H9 (cell line): ENCODE results near the gene IL17F. TPM values are rescaled to one million over a fixed set of nuclear protein-coding genes. Genes with fewer than 3 reads are reported as not detected.

Source experiments
- DNase-seq: peaks from one replicate; pipeline ENCODE4 v3.0.0-alpha.2; 2017
- H2AFZ ChIP-seq: one replicate; pipeline ENCODE4 v1.6.1; 2013; ENCODE audit warnings: mild to moderate bottlenecking, low read length, control low read depth, moderate library complexity
- H2AK5ac ChIP-seq: 2 replicates; pipeline ENCODE4 v1.6.1; 2013; ENCODE audit warnings: low read length, control low read depth, mixed read lengths; ENCODE audit not compliant: insufficient read length
- H2BK120ac ChIP-seq: one replicate; pipeline ENCODE4 v1.6.1; 2013; ENCODE audit warnings: low read depth, mild to moderate bottlenecking, low read length, control low read depth, inconsistent platforms; ENCODE audit not compliant: poor library complexity, severe bottlenecking
- H2BK12ac ChIP-seq: 2 replicates; pipeline ENCODE4 v1.6.1; 2013; ENCODE audit warnings: low read length, control low read depth, mixed read lengths, low read depth; ENCODE audit not compliant: insufficient read length
- H2BK15ac ChIP-seq: 2 replicates; pipeline ENCODE4 v1.6.1; 2013; ENCODE audit warnings: low read depth, low read length, control low read depth
- H2BK20ac ChIP-seq: one replicate; pipeline ENCODE4 v1.6.1; 2013; ENCODE audit warnings: low read depth, mild to moderate bottlenecking, low read length, control low read depth, inconsistent platforms; ENCODE audit not compliant: poor library complexity, severe bottlenecking
- H2BK5ac ChIP-seq: 2 replicates; pipeline ENCODE4 v1.6.1; 2013; ENCODE audit warnings: low read length, control low read depth, mixed read lengths; ENCODE audit not compliant: insufficient read length
- H3K14ac ChIP-seq: 2 replicates; pipeline ENCODE4 v1.6.1; 2013; ENCODE audit warnings: low read length, control low read depth; ENCODE audit not compliant: insufficient read depth
- H3K18ac ChIP-seq: 2 replicates; pipeline ENCODE4 v1.6.1; 2013; ENCODE audit warnings: low read depth, mild to moderate bottlenecking, mixed read lengths, low read length, control low read depth; ENCODE audit not compliant: insufficient read length
- H3K23ac ChIP-seq: 2 replicates; pipeline ENCODE4 v1.6.1; 2013; ENCODE audit warnings: low read length, control low read depth, mixed read lengths, low read depth; ENCODE audit not compliant: insufficient read length
- H3K23me2 ChIP-seq: 2 replicates; pipeline ENCODE4 v1.6.1; 2013; ENCODE audit warnings: low read depth, mild to moderate bottlenecking, mixed read lengths, low read length, control low read depth; ENCODE audit not compliant: insufficient read length, poor library complexity, severe bottlenecking
- H3K27ac ChIP-seq: 2 replicates; pipeline ENCODE4 v1.5.1; 2013; ENCODE audit warnings: low read length, control low read depth, mixed read lengths, low read depth; ENCODE audit not compliant: insufficient read length
- H3K27me3 ChIP-seq: 2 replicates; pipeline ENCODE4 v1.6.1; 2013; ENCODE audit warnings: low read length, control low read depth, inconsistent platforms; ENCODE audit not compliant: insufficient read depth
- H3K4ac ChIP-seq: 2 replicates; pipeline ENCODE4 v1.6.1; 2013; ENCODE audit warnings: low read depth, mild to moderate bottlenecking, control low read depth, inconsistent platforms, low read length, moderate library complexity
- H3K4me1 ChIP-seq: 2 replicates; pipeline ENCODE4 v1.6.1; 2013; ENCODE audit warnings: low read length, control low read depth, inconsistent platforms; ENCODE audit not compliant: insufficient read depth
- H3K4me2 ChIP-seq: 2 replicates; pipeline ENCODE4 v1.6.1; 2013; ENCODE audit warnings: low read length, control low read depth, mixed read lengths; ENCODE audit not compliant: insufficient read length, insufficient read depth
- H3K56ac ChIP-seq: 2 replicates; pipeline ENCODE4 v1.6.1; 2013; ENCODE audit warnings: low read depth, mild to moderate bottlenecking, mixed read lengths, low read length, control low read depth; ENCODE audit not compliant: insufficient read length
- H3K79me1 ChIP-seq: 2 replicates; pipeline ENCODE4 v1.6.1; 2013; ENCODE audit warnings: low read depth, mild to moderate bottlenecking, moderate library complexity, low read length, control low read depth, inconsistent platforms; ENCODE audit not compliant: insufficient read depth, poor library complexity, severe bottlenecking
- H3K79me2 ChIP-seq: 2 replicates; pipeline ENCODE4 v1.6.1; 2013; ENCODE audit warnings: low read length, control low read depth, inconsistent platforms; ENCODE audit not compliant: insufficient read depth
- H3K9ac ChIP-seq: 2 replicates; pipeline ENCODE4 v1.6.1; 2013; ENCODE audit warnings: low read length, control low read depth, mixed read lengths; ENCODE audit not compliant: insufficient read length; ENCODE audit errors: extremely low read depth
- H3K9me3 ChIP-seq: one replicate; pipeline ENCODE4 v1.6.1; 2013; ENCODE audit warnings: low read depth, low read length, inconsistent platforms; ENCODE audit not compliant: control insufficient read depth
- H3T11ph ChIP-seq: one replicate; pipeline ENCODE4 v1.6.1; 2013; ENCODE audit warnings: mild to moderate bottlenecking, low read length, control low read depth, inconsistent platforms
- H4K20me1 ChIP-seq: one replicate; pipeline ENCODE4 v1.6.1; 2013; ENCODE audit not compliant: control insufficient read depth, insufficient read length, insufficient read depth
- H4K5ac ChIP-seq: 2 replicates; pipeline ENCODE4 v1.6.1; 2013; ENCODE audit warnings: low read depth, mild to moderate bottlenecking, mixed read lengths, low read length, control low read depth; ENCODE audit not compliant: insufficient read length
- H4K8ac ChIP-seq: replicated peaks from 2 replicates; pipeline ENCODE4 v1.6.1; 2013; ENCODE audit warnings: low read length, control low read depth, mixed read lengths, low read depth; ENCODE audit not compliant: insufficient read length
- H4K91ac ChIP-seq: 2 replicates; pipeline ENCODE4 v1.6.1; 2013; ENCODE audit warnings: low read depth, mild to moderate bottlenecking, moderate library complexity, mixed read lengths, low read length, control low read depth; ENCODE audit not compliant: insufficient read length
- H3K27ac Mint-ChIP-seq, 3 experiments: 2 replicates in 2 of 3; 3 replicates in 1 of 3; pipeline ENCODE4 v1.8.0; 2020 to 2021; ENCODE audit warnings: mixed read lengths in 3 of 3, mild to moderate bottlenecking in 1 of 3, moderate library complexity in 1 of 3
- H3K27me3 Mint-ChIP-seq: 2 replicates; pipeline ENCODE4 v1.8.0; 2021; ENCODE audit warnings: low read depth, mild to moderate bottlenecking, moderate library complexity, mixed read lengths
- H3K36me3 Mint-ChIP-seq, 3 experiments: 2 replicates in 2 of 3; 3 replicates in 1 of 3; pipeline ENCODE4 v1.8.0; 2020 to 2021; ENCODE audit warnings: low read depth in 3 of 3, mixed read lengths in 3 of 3; ENCODE audit not compliant: insufficient read depth in 1 of 3
- H3K4me1 Mint-ChIP-seq, 2 experiments: 2 replicates each; pipeline ENCODE4 v1.8.0; 2020; ENCODE audit warnings: mixed read lengths in 2 of 2
- H3K4me3 Mint-ChIP-seq, 2 experiments: 2 replicates in 1 of 2; 3 replicates in 1 of 2; pipeline ENCODE4 v1.8.0; 2020 to 2021; ENCODE audit warnings: mild to moderate bottlenecking in 2 of 2, mixed read lengths in 2 of 2, moderate library complexity in 1 of 2
- H3K9me3 Mint-ChIP-seq, 2 experiments: 2 replicates in 1 of 2; 3 replicates in 1 of 2; pipeline ENCODE4 v1.8.0; 2020; ENCODE audit warnings: mild to moderate bottlenecking in 2 of 2, mixed read lengths in 2 of 2, moderate library complexity in 1 of 2
- CTCF ChIP-seq: fragments of 200-600 bp; sonication (generic); conservative IDR thresholded peaks from 3 replicates; pipeline ENCODE4 v1.8.0; 2021; ENCODE audit warnings: antibody characterized with exemption, mild to moderate bottlenecking
- WGBS: extraction: QIAGEN DNeasy Blood & Tissue Kit; methylation state at CpG from one replicate; pipeline ENCODE4 v1.1.7; 2013; ENCODE audit warnings: missing lambda C conversion rate, low lambda C conversion rate, mixed read lengths; ENCODE audit not compliant: insufficient read length; ENCODE audit errors: extremely low coverage; 5-methylcytosine and 5-hydroxymethylcytosine counted together
- total RNA-seq: library from RNA; stranded (reverse); gene quantifications from 2 replicates; pipeline ENCODE4 v1.2.1, GENCODE V29; 2021

IL17F gene
- total RNA-seq, 1 experiment from 2014 or later, result not detected

DNA sequence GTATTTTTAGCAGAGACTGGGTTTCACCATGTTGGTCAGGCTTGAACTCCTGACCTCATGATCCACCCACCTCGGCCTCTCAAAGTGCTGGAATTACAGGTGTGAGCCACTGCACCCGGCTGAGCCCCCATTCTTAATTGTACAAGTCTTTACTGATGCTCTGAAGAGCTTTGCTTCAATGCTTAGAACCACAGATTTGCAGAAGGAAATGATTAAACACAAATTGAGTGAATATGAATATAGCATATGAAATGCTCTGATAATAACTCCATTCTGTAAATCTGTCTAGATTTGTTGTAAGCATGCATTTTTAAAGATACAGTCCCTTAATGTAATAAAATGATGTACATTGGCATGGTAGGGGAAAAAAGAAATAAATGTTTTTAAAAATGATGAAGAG lies 44.5 kb upstream of the IL17F start:
- Histone ChIP-seq H3K14ac (no peak overlapping the region), H3K23me2 (no peaks in the 10 kb centered on the region), H3K27me3 (no peaks in the 10 kb centered on the region), H3K4me2 (no peak overlapping the region), H4K5ac (no peak overlapping the region), H2BK12ac (no peak overlapping the region), H3K27ac (no peak overlapping the region), H2BK120ac (no peak overlapping the region), H3K4ac (no peak overlapping the region), H3K79me2 (peaks cover 2% of the 10 kb centered on the region; the same call in 1 of the 2 replicates), H4K20me1 (no peaks in the 10 kb centered on the region), H4K91ac (no peak overlapping the region), H3K18ac (no peak overlapping the region), H2AFZ (no peak overlapping the region), H2AK5ac (no peak overlapping the region), H2BK15ac (no peak overlapping the region), H4K8ac (no peak overlapping the region), H2BK5ac (no peak overlapping the region), H3K79me1 (no peaks in the 10 kb centered on the region), H3K23ac (no peak overlapping the region), H3T11ph (no peak overlapping the region), H3K56ac (no peak overlapping the region), H3K4me1 (no peaks in the 10 kb centered on the region), H3K9me3 (no peaks in the 10 kb centered on the region), H3K9ac (no peak overlapping the region), H2BK20ac (no peak overlapping the region)
- peaks cover 2% of the 10 kb centered on the region; the same call in 1 of the 2 replicates for H3K27me3 Mint-ChIP-seq
- H3K4me3 Mint-ChIP-seq, result no peak overlapping the region
- no CpG with 5 or more reads among the region's 2 CpGs for WGBS
- peaks cover 4 to 9% of the 10 kb centered on the region in 2 experiments; a peak in 3 of 4 replicates for H3K4me1 Mint-ChIP-seq
- DNase-seq, result no peak
- H3K36me3 Mint-ChIP-seq, result peaks cover 0 to 2% (median 0%) of the 10 kb centered on the region in 3 experiments; a peak in 2 of 7 replicates
- TF ChIP-seq CTCF, result no peak
- H3K27ac Mint-ChIP-seq, result no peak overlapping the region
- H3K9me3 Mint-ChIP-seq, result no peaks in the 10 kb centered on the region
